ENCODE data around the gene CASQ2.

CASQ2 gene

DNA sequence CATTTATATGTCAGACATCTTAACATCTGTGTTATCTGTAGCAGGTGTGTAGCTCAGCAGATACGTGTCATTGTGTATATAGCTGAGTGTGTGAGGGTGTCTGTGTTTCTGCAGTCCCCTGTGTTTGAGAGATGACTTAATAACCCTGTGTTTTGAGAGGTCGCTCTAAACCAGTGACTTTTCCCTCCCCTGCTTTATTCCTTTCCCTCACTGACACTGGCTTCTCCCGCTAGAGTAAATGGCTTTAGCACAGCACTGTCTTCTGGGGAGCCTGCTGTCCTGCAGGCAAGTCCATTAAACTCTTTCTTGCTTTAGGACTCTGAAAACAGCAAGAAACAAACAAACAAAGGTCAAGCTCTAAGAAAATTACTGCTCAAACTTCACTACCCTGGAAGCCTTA, 73.7 kb downstream of the CASQ2 start:
- no peak for DNase-seq (ENCODE audit: low read depth in 2 of 2)

DNA sequence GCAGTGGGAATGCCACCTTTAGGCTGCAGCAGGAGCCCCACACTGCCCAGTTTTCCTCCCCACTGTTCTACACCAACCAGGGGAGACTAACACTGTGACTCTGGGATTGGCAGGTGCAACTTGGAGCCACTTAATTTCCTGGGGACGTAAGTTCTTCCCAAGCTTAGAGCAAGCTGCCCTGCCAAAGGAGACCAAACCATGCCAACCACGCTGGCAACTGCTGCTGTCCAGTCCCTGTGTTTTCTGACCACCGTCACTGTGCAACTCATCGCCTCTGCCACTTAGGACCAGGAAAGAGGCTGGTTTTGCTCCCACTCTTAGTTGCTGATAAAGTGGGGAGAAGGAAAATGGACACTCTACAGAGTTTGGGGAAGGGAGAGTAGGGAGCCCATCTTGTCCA, 76.3 kb downstream of the CASQ2 start:
- DNase-seq (ENCODE audit: low read depth in 2 of 2), result no peak

DNA sequence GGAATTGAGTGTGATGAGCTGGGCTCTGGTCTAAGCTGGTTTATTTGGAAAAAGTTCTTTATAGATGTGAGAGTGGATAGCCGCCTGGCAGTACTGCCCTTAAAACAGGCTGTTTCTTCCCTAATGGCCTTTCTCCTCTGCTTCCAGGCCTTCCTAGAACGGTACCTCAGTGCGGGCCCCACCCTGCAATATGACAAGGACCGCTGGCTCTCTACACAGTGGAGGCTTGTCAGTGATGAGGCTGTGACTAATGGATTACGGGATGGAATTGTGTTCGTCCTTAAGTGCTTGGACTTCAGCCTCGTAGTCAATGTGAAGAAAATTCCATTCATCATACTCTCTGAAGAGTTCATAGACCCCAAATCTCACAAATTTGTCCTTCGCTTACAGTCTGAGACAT, 77.5 kb downstream of the CASQ2 start:
- no peak for DNase-seq (ENCODE audit: low read depth in 2 of 2)

DNA sequence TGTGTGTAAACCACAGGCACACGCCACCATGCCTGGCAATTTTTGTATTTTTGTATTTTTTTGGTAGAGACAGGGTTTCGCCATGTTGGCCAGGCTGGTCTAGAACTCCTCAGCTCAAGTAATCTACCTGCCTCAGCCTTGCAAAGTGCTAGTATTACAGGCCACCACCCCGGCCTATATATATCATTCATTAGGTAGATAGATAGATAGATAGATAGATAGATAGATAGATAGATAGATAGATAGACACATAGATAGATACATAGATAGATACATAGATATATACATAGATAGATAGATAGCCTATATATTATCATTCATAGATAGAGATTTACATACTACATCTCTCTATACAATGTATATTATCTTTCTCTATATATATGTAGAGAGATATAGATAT, 80.8 kb downstream of the CASQ2 start:
- DNase-seq (ENCODE audit: low read depth in 2 of 2), result no peak

DNA sequence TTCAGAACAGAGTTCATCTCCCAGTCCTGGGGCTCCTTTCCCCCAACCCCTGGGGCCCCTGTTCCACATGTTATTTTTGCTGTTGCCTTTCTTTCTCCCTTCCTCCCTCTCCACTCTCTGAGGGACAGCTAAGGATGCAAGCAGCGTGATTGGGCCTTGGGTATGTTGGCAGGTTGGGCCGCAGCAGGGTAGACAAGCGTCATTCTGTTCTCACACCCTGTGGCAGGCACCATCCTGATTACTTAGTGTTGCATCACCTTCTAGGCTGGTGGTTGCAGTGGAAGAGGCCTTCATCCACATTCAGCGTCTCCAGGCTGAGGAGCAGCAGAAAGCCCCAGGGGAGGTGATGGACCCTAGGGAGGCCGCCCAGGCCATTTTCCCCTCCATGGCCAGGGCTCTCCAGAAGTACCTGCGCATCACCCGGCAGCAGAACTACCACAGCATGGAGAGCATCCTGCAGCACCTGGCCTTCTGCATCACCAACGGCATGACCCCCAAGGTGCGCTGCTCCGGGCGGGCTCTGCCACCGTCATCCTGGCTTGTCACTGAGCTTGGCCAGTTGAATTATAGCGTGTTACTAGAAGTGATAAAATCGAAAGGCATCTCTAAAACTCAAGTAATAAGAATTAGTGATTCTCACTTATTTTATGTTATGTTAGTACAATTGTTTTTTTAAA, 83.3 kb downstream of the CASQ2 start:
- no peak for DNase-seq (ENCODE audit: low read depth in 2 of 2)

DNA sequence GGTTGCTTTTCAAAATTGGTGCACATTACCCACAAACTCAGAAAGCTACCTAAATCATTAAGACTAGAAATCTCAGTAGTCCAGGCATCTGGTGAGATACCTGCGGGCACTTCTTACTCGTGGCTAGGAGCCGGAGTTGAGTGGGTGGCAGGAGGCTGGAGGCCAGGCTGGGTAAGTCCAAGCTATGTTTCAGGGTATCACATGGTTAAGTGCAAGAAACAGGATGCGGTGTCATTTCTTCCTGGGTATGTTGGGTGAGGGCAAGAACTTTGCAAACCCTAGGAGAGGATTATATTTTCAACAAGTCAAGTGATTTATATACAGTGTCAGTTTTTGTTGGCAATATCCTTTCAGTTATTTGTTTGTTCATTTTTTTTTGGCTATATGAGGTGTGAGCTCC, 85.7 kb downstream of the CASQ2 start:
- no peak for DNase-seq (ENCODE audit: low read depth in 2 of 2)

DNA sequence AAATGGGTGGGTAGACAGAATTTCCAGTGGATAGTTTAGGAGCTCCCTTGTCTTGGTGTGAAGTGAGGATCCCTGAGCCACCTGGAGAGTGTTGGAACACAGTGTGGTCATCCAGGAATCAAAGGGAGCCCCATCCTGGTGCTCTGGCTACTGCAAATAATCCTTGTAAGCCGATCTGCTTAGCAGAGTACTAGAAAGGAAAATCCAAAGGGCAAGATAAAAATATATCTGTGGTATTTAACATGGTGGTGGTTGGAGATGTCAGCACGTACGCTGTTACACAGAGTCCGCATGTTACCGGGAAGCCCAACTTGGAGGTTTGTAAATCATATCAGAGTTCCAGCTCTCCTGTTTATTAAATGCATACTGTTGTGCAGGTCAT, 87.8 kb downstream of the CASQ2 start:
- DNase-seq (ENCODE audit: low read depth in 2 of 2), result no peak

DNA sequence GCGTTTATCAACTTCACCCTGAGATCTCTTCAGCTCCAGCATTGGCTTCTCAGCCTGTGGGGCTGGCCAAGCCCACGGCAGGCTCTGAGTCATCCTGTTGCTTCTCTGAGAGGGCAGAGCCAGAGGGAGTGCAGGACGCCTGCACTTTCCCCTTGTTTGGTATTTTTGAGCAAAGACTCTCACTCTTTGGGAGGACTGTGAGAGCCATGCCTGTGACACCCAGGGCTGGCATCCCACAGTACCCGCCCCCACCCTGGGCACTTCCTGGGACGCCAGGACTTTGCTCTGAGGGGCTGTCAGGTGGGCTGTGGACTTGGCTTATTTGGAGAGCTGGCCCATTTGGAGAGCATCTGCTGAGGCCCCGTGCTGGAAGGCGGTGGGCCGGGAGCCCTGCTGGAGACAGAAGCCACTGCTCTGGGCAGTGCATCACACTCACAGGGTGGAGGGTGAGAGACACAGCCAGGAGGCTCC, 89.3 kb downstream of the CASQ2 start:
- no peak for DNase-seq (ENCODE audit: low read depth in 2 of 2)

DNA sequence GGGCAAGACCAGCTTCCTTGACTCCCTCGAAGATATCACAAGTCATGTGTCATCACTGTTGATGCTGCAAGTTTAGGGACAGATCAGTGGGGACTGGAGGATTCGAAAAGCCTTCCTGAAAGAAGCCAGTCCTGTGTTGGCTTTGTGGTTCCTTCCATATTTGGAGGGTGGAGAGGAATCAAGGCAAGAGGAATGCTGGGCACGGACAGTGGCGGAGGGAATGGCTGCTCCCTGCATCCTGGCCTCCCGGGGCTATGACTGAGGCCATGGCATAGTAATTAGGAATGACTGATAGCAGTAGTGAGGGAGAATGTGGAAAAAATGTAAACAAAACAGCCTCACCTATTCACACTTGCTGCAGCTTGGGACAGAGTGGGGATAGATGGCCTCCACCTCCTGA, 90.4 kb downstream of the CASQ2 start:
- DNase-seq (ENCODE audit: low read depth in 2 of 2), result no peak

DNA sequence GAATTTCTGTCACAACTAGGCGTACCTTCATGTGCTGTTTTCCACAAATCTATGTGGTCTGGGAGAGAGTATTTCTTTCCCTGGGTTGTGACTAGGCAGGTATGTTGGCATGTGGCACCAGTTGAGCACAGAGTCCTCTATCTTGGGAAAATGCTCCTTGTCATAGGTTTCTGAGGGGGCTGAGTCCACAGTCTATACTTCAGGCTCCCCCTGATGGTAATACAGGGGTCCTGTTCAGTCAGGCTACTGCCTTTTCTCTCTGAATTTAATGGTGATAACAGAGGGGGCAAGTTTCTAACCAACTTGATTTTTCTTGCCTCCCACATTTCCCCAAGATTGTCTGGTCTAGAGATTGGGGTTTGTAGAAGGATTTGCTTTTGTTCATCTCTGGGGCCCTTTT, 90.9 kb downstream of the CASQ2 start:
- no peak for DNase-seq (ENCODE audit: low read depth in 2 of 2)

DNA sequence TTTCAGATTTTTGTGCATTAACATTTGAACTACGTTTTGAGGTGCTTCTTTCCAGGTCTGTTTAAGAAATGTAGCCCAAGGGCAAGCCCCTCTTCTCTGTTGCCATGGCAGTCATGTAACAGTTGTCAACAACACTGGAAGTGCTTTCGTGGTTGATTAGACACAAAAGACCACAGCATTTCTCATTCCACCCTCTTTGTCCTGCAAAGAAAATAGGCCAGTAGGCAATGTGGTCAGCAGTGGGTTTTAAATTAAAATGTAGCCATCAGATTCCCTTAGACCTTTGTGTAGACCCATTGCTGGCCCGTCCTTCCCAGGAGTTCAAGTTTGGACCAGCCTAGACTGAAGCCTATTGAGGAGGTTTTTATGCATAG, 91.3 kb downstream of the CASQ2 start:
- no peak for DNase-seq (ENCODE audit: low read depth in 2 of 2)

DNA sequence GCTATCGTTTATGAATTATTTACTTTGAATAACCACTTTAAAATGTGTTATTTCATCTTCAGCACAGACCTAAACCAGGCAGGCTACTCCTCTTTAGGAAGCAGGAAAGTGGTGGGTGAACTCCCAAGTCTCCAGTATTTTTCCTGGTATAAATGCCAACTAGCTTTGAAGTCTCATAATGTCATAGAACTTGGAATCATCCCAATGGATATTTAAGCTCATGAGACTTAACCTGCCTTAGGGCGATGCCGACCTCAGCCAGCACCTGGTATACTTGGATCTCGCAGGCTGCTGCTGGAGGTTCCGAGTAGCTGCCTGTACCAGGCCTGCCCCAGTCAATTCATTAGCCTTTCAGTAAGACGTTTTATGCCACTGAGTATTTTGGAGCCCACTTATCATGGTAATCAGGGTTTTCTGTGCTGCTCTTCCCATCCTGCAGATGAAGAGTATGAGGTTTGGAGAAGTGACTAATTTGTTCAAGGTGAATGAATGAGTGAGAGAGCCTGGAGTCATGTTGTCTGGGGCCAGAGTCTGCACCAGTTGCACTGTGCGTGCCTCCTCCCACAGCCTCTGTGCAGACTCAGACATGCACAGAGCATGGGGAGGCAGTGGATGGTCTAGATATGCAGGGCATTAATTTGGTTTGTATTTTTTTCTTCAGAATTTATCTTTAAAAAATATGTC, 91.9 kb downstream of the CASQ2 start:
- no peak for DNase-seq (ENCODE audit: low read depth in 2 of 2)

DNA sequence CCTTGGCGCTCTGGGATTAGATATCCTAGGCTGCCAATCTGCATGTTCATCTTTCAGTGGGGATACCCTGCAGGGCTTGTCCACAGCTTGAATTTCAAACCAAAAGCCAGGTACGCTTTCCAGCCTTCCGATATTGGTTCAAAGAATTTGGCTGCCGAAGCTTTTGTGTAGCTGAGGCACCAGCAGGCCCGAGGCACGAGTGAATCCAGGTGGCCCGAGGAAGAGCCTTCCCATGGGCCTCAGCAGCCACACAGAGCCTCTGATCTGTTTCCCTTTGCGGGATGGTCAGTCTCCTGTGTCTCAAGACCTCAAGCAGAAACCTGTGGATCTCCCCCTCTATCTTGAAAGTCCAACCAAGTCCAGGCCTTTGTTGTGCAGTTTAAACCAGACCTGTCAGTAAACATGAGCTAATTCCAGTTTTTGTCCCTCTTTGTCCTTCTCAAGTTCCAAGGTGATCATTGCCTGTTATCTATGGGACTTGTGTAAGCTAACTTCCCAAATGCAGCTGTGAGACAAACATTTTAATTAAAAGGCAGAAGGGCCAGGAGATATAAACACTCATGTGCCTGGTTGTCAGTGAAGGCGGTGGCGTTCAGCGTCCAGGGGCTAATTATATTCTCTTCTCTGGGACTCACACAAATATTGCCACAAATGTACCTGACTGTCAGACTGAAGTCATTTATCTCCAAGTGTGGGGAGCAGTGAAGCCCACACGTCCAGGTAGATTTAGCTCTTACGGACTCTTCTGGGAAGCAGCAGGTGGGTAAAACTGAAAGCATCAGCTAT, 96.1 kb downstream of the CASQ2 start:
- DNase-seq (ENCODE audit: low read depth in 2 of 2), result no peak

DNA sequence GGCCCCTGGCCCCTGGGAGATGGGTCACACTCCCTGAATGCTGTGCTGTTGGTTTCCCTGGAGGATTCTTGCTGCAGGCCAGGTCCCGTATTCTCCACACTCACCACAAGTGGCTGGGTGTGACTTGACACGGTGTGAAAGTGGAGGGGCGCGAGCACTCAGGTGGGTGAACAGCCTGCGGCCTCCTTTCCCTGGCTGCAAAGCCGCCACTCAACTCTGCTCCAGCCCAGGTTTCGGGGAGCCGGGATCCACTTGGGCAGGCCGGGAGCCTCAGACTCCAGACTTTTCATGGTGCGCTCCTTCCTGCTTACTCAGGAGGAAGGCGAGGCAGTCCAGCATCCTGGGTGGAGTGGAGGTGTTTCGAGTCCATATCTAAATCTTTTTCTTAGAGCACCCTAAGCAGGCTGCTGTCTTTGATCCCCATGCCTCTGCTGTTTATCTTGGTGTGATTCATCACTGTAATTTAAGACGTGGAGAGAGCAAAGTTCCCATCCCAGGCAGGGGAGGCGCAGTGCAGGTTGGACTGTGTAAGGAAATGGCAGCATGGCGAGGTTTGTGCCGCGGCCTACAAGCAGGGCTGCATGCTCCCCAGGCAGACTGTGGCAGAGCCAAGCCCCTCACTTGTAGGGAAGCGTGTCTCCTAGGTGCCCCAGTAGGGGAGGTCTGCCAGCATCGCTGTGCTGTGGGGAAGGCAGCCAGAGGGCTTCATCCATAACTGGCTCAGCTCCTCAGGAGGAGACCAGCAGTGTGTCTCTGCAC, 97.2 kb downstream of the CASQ2 start:
- DNase-seq (ENCODE audit: low read depth in 2 of 2), result no peak

DNA sequence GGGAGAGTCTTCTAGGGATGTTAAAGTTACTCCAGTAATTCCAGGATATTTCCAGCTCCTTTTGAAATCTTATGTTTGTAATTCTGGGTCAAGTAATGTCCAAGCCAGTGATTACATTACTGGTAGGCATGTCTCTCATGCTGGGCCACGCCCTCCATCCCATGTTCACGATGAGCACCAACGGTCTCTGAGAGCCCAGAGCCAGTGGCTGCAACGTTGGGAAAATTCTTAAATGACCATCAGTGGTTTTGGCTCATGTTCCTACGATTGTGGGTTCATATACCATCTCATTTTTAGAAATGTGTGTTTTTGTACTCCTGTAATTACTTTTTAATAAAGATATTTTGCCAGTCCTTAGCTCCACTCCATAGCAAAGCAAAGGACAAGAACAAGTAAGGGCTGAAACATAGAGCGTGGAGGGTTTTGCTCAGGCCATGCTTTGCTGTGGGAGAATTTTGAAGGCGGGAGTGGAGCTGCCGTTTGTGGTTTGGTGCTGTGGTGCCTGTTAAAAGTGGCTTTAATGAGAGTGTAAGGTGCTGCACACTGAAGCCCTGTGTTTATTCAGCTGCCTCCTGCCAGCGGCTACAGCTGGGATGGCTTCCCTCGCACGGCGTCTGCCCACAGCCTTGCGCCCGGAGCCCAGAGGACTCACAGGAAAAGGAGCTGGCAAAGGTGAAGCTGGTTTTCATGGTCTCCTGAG, 97.9 kb downstream of the CASQ2 start:
- no peak for DNase-seq (ENCODE audit: low read depth in 2 of 2)

DNA sequence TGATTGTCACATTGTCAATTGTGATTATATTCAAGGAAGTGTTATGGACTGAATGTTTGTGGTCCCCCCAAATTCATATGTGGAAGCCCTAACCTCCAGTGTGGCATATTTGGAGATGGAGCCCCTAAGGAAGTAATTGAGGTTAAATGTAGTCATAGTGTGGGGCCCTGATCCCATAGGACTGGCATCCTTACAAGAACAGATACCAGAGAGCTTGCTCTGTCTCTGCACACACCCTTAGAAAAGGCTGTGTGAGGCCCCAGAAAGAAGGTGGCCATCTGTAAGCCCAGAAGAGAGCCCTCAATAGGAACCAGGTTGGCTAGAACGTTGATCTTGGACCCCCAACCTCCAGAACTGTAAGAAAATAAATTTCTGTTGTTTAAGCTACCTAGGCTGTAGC, 98.6 kb downstream of the CASQ2 start:
- DNase-seq (ENCODE audit: low read depth in 2 of 2), result no peak

DNA sequence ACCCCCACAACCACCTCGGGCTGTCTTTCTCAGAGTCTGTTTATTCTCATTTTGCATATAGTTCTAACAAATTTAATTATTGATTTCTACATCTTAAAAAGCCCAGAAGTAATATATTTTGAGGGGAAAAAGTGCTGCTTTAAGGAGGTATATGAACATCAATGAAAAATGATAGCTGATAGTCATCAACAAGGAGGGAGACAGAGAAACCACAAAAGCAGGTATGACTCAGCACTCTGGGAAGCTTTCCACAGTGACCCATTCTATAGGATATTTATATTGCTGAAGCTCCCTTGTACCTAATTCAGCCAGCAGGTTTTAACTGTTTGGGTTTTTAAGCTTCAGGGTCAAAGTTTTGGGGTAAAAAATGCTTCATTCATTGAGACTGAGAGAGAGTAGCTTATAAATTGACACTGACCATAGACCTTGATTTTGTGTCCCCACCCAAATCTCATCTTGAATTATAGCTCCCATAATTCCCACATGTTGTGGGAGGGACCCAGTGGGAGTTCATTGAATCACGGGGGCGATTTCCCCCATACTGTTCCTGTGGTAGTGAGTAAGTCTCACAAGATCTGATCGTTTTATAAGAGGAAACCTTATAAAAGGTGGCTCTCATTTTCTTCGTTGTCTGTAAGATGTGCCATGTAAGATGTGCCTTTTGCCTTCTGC, 99.4 kb downstream of the CASQ2 start:
- DNase-seq (ENCODE audit: low read depth in 2 of 2), result no peak

DNA sequence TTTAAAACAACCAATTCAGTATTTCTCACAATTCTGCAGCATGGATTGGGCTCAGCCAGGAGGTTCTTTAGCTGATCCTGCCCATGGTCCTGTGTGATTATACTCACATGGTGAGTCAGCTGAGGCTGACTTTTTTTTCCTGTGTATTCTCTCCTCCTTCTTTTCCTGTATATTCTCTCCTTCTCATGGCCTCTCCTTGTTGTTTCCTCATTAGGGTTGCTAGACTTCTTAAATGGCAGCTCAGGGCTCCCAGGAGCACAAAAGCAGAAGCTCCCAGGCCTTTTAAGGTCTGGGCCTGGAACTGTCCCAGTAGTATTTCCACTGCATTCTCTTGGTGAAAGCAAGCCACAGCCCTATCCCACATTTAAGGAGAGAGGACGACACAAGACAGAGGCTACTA, 99.9 kb downstream of the CASQ2 start:
- DNase-seq (ENCODE audit: low read depth in 2 of 2), result no peak

DNA sequence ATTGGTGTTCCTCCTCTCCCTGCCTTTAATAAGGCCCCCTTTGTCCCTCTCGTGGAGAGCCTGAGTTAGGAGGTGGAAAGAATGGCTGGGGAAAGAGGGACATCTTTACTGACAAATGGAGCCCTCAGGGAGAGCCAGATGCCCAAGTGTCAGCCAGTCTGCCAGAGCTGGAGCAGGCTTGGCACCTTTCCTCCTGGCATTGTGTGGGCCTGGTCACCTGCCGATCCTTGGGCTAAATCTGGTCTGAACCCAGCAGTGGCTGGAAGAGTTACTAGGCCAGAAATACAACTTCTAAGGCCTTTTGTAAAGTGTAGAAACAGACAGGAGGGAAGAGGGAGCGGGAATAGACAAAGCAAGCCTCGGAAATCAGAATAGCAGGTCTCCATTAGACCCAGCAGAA, 101.8 kb downstream of the CASQ2 start:
- DNase-seq (ENCODE audit: low read depth in 2 of 2), result no peak

DNA sequence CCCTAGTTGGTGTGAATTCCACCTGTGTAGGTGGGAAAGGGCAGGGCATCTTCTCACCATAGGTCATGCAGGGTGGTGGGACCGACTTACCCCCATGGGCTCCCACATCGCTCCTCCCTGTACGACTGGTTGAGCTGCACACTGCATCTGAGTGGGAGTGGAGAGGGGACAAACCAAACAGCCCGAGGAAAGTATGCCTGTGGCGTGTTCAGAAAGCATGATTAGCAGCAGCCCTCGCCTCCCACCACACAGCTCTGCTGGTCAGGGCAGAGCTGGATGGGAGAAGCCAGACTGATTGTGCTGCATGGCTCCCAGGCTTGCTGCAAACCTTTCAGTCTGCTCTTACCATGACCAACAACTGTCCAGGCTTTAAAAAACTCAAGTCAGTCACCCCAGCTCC, 102.3 kb downstream of the CASQ2 start:
- DNase-seq (ENCODE audit: low read depth in 2 of 2), result no peak

All from activated CD4-positive, alpha-beta T cell treated with anti-CD3 and anti-CD28 coated beads for 24 hours (primary cell).